ENCODE results near the gene HJURP. TPM values are rescaled to one million over a fixed set of nuclear protein-coding genes. Genes with fewer than 3 reads are reported as not detected.
A peak's percentile ranks its signal among the peaks of the same experiment; 100 is the strongest.

HJURP gene
- total RNA-seq, 1 donor from 2014 or later: under 0.01 TPM

DNA sequence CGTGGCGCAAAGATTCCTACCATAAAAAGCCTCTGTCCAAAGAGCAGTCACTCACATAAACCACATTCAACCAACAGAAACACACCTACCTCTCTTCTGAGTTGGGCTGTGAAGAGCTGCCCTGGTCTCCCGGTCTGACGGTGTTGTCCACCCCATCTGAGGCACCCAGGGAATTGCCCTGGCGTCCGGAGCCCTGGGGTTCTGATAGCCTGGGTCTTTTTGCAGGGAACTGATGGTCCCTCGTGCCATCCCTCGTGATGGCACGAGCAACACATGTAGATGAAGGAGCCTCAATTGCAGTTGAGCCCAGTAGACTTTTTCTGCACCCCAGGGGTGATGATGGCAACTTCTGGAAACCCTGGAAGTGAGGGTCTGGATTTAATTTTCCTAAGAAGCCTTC is 13.8 kb downstream of the HJURP start:
- TF ChIP-seq, protein P1, sequence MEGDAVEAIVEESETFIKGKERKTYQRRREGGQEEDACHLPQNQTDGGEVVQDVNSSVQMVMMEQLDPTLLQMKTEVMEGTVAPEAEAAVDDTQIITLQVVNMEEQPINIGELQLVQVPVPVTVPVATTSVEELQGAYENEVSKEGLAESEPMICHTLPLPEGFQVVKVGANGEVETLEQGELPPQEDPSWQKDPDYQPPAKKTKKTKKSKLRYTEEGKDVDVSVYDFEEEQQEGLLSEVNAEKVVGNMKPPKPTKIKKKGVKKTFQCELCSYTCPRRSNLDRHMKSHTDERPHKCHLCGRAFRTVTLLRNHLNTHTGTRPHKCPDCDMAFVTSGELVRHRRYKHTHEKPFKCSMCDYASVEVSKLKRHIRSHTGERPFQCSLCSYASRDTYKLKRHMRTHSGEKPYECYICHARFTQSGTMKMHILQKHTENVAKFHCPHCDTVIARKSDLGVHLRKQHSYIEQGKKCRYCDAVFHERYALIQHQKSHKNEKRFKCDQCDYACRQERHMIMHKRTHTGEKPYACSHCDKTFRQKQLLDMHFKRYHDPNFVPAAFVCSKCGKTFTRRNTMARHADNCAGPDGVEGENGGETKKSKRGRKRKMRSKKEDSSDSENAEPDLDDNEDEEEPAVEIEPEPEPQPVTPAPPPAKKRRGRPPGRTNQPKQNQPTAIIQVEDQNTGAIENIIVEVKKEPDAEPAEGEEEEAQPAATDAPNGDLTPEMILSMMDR (IDR thresholded peaks at IDR 0.05; ENCODE audit: insufficient read depth, low read length, severe bottlenecking): no peak
- DNase-seq (ENCODE audit: low read depth) (no peak), FAIRE-seq (no peak)
- no peaks in the 10 kb centered on the region for H3K36me3 ChIP-seq (ENCODE audit: control insufficient read depth, insufficient read depth, low read length)
- no peaks in the 10 kb centered on the region for H3K27me3 ChIP-seq (ENCODE audit: control insufficient read depth, insufficient read depth, low read length)
- H3K4me3 ChIP-seq (ENCODE audit: low read depth, low read length): no peak overlapping the region

DNA sequence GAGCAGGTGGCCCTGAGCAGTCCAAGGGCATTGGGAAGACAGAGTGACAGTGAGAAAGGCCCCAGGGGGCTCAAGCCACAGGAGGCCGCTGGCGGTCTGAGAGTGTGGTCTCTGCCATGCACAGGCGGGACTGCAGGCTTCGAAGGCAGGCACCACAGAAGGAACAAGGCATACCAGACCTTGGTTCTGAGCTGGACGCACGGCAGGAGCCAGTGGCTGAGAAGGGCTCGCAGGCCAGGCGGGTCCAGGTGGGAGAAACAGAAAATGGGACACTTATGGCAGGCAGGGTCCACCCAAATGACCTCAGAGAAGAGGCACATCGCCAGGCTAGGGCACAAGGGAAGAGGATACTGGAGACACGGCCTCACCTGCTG is 14.9 kb downstream of the HJURP start:
- no peaks in the 10 kb centered on the region for H3K36me3 ChIP-seq (ENCODE audit: control insufficient read depth, insufficient read depth, low read length)
- H3K27me3 ChIP-seq (ENCODE audit: control insufficient read depth, insufficient read depth, low read length): no peaks in the 10 kb centered on the region
- DNase-seq (ENCODE audit: low read depth): no peak
- H3K4me3 ChIP-seq (ENCODE audit: low read depth, low read length): no peak overlapping the region
- FAIRE-seq: peak; percentile 23
- TF ChIP-seq, protein P1 (IDR thresholded peaks at IDR 0.05; ENCODE audit: insufficient read depth, low read length, severe bottlenecking): no peak

DNA sequence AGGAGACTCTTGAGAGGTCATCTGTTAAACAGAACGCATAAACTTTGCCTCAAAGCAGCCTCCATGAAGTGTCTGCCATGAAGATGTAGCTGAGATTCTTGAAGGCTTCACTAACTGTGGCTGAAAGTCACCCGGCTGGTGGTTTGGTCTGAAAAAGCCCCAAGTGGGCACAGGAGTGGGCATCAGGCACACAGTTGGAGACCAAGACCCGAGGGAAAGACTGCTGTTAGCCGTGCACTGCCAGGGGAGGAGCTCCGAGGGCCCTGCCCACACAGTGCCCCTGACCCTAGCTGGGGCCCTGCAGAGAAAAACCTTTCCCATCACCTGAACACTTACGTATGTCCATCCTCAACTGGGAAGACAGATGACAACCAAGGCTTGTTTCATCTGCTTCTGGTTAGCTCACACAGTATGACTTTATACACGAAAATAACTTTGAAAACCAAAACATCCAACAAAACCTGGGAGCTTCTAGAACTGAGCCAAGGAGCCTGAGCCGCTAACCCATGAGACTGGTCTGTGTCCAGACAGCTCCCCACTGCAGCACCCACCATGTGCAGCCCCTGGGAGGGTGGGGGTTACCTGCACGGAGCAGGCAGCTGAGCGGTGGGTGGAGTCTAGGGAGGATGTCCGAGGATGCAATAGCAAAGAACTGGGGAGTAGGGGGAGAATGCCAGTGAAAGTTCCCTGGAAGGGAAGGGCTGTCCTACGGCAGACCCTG is 15.4 kb downstream of the HJURP start:
- Histone ChIP-seq H3K27me3 (ENCODE audit: control insufficient read depth, insufficient read depth, low read length) (no peaks in the 10 kb centered on the region), H3K36me3 (ENCODE audit: control insufficient read depth, insufficient read depth, low read length) (no peaks in the 10 kb centered on the region), H3K4me3 (ENCODE audit: low read depth, low read length) (no peak overlapping the region)
- FAIRE-seq: no peak
- DNase-seq (ENCODE audit: low read depth): no peak
- TF ChIP-seq, protein P1 (IDR thresholded peaks at IDR 0.05; ENCODE audit: insufficient read depth, low read length, severe bottlenecking): no peak

- no peak overlapping the region for H3K4me3 ChIP-seq (ENCODE audit: low read depth, low read length)
- FAIRE-seq: no peak
- no peaks in the 10 kb centered on the region for H3K27me3 ChIP-seq (ENCODE audit: control insufficient read depth, insufficient read depth, low read length)
- no peak for DNase-seq (ENCODE audit: low read depth)
- no peaks in the 10 kb centered on the region for H3K36me3 ChIP-seq (ENCODE audit: control insufficient read depth, insufficient read depth, low read length)
- TF ChIP-seq, protein P1 (IDR thresholded peaks at IDR 0.05; ENCODE audit: insufficient read depth, low read length, severe bottlenecking): no peak
These were observed 16.1 kb downstream of the HJURP start for GRCh38 chr2:233838251-233838650.

DNA sequence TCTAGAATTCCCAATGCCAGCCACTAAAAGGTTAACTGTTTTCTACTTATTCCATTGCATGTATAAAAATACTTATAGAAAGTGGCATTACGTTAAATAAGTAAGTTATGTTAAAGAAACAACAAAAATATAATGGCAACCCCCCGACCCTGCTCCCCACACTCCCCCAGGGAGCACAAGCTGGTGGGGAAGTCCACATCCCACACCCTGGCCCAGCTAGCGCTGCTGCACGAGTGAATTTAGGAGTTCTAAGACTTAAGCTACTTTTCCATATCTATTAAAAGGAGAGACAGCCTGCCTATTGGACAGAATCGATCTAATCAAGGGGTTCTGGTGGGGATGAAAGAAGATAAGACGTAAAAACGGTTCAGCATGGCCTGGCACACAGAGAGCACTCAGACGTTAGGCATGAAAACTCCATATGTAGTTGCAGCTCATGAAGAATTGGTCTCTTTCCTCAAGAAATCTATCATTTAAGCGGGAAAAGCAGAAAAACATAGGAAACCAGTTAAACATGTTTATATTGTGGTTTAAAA is 16.6 kb downstream of the HJURP start:
- H3K36me3 ChIP-seq (ENCODE audit: control insufficient read depth, insufficient read depth, low read length): no peaks in the 10 kb centered on the region
- DNase-seq (ENCODE audit: low read depth) (no peak), FAIRE-seq (no peak)
- H3K27me3 ChIP-seq (ENCODE audit: control insufficient read depth, insufficient read depth, low read length): no peaks in the 10 kb centered on the region
- no peak overlapping the region for H3K4me3 ChIP-seq (ENCODE audit: low read depth, low read length)
- TF ChIP-seq, protein P1 (IDR thresholded peaks at IDR 0.05; ENCODE audit: insufficient read depth, low read length, severe bottlenecking): no peak

DNA sequence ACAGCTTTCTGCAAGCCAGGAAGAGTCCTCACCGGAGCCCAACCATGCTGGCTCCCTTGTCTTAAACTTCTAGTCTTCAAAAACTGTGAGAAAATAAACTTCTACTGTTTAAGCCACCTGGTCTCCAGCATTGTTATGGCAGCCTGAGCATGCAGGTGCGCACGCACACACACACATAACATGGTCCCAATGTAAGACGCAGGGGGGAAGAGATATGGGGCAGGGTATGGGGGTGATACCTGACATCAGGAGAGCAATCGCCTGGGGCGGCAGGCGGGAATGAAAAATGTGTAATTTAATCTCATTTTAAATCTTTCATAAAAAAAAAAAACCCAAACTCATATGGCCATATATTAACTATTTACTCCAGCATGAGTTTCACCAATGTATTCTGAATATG is 18.0 kb downstream of the HJURP start:
- TF ChIP-seq, protein P1 (IDR thresholded peaks at IDR 0.05; ENCODE audit: insufficient read depth, low read length, severe bottlenecking): no peak
- H3K4me3 ChIP-seq (ENCODE audit: low read depth, low read length): no peak overlapping the region
- DNase-seq (ENCODE audit: low read depth) (no peak), FAIRE-seq (no peak)
- H3K36me3 ChIP-seq (ENCODE audit: control insufficient read depth, insufficient read depth, low read length): no peaks in the 10 kb centered on the region
- no peaks in the 10 kb centered on the region for H3K27me3 ChIP-seq (ENCODE audit: control insufficient read depth, insufficient read depth, low read length)
